ENCODE data around the gene SLC7A5. TPM values are rescaled to one million over a fixed set of nuclear protein-coding genes. Genes with fewer than 3 reads are reported as not detected.
"Not testable (repeated sequence)": the region's sequence is repeated elsewhere in the genome, so short reads cannot be mapped to it uniquely, and the experiment has no call there.

SLC7A5 gene
- total and polyA plus RNA-seq, 2 of the 13 experiments (the other 11 are each of a cell fraction or from before 2014, with no cell fraction given) = 79.6 to 155 TPM

DNA sequence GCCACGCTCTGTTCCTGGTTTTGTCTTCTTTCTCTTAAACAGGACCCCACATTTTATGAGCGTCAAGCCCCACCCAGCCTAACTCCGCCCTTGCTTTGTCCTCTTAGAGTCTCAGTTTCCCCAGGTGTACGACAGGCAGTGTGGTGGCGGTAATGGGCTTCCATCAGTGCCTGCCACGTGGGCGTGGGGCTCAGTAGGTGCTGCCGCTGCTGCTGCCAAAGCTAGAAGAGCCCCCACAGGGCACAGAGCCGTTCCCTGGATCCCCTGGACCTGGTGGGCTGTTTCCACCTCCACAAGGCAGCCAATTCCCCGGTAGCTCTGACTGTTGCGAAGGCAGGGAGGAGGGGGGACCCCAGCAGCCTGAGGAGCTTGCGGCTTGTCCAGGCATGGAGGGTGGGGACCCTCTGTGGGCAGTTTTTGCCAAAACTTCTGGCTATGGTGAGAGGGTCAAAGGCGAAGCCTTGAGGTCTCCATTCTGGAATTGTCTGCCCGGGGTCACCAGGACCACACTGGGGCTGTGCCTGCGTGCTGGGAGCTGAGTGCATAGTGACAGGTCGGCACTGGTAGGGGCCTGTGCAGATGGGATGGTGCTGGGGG is 27.7 kb upstream of the SLC7A5 start:
- H3K79me2 ChIP-seq (ENCODE audit: insufficient read depth, low read length); H3K9ac ChIP-seq (ENCODE audit: insufficient read depth, low read depth, low read length); H3K27me3 ChIP-seq (ENCODE audit: control insufficient read depth in 1 of 2, insufficient read depth in 2 of 2, low read length in 2 of 2); H3K4me3 ChIP-seq (replicated peaks in 1 of 3; ENCODE audit: insufficient read depth in 1 of 3, low read depth in 2 of 3, low read length in 3 of 3); H2AFZ ChIP-seq (ENCODE audit: low read length); H3K4me1 ChIP-seq (ENCODE audit: insufficient read depth, low read length); CTCF ChIA-PET (ENCODE audit: low intra/inter-chr PET ratio, low total read pairs); BruUV-seq (replicated peaks); H3K27ac ChIP-seq (ENCODE audit: extremely low read length, insufficient read depth, low read length); DNase-seq (ENCODE audit: low spot score); in situ Hi-C loops (cut with HindIII; ENCODE audit: extremely low pct_ligation_motif_present, low pct_unique_long_range_greater_than_20kb); intact Hi-C loops (cut with micrococcal nuclease; ENCODE audit: unreplicated experiment); H4K20me1 ChIP-seq (ENCODE audit: insufficient read depth, low read length); H3K4me2 ChIP-seq (ENCODE audit: low read depth, low read length); H3K9me3 ChIP-seq (ENCODE audit: low read length); FAIRE-seq; POLR2A ChIA-PET: not testable (repeated sequence)
- peaks cover 16 to 42% of the 10 kb centered on the region in 2 experiments; a peak in 4 of 5 replicates for H3K36me3 ChIP-seq (replicated peaks in 1 of 2; ENCODE audit: control insufficient read depth in 1 of 2, insufficient read depth in 2 of 2, low read length in 2 of 2)
- peak; percentile 87 for TF ChIP-seq AGO2 (optimal IDR thresholded peaks at IDR 0.05; ENCODE audit: low read depth, low read length)
- TF ChIP-seq ZNF563 (CRISPR knock-in tag; IDR thresholded peaks at IDR 0.05) = 0 out of 2 replicates have a peak, but pooled peaks have one; percentile 7
- peak; percentile 21 for ATAC-seq
- 95% methylated on average over 14 of the region's 16 CpGs for WGBS (ENCODE audit: low lambda C conversion rate)

DNA sequence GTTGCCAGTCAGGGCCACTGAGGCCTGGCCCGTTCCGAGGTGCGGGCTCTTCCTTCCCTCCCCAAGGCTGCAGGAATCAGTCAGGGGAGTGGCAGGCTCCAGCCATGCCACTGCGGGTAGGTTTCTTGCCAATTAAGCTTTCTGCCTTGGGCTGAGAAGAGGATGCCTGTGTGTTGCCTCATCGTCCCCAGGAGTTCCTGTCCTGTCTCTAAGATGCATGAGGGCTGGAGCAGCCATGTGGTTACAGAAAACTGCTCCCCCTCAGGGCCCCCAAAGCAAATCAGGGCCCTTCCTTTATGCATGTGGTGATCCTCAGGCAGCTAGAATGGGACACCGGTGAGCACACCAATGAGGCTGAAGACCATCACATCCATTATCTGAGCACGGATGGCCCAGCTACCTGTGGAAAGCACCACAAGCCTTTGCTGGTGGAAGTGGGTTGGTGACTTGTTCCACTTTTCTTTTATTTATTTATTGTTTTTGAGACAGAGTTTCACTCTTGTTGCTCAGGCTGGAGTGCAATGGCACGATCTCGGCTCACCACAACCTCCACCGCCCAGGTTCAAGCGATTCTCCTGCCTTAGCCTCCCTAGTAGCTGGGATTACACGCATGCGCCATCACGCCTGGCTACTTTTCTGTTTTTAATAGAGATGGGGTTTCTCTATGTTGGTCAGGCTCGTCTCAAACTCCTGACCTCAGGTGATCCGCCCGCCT is 27.0 kb upstream of the SLC7A5 start:
- WGBS (ENCODE audit: low lambda C conversion rate) = 98% methylated on average over 16 of the region's 17 CpGs
- in situ Hi-C loops (cut with HindIII; ENCODE audit: extremely low pct_ligation_motif_present, low pct_unique_long_range_greater_than_20kb) = not testable (repeated sequence)

More for the DNA sequence above, 27.0 kb upstream of the SLC7A5 start:
- H3K36me3 ChIP-seq (replicated peaks in 1 of 2; ENCODE audit: control insufficient read depth in 1 of 2, insufficient read depth in 2 of 2, low read length in 2 of 2) = peaks cover 19 to 40% of the 10 kb centered on the region in 2 experiments; a peak in 4 of 5 replicates
- ATAC-seq; H3K4me1 ChIP-seq (ENCODE audit: insufficient read depth, low read length); H3K27me3 ChIP-seq (ENCODE audit: control insufficient read depth in 1 of 2, insufficient read depth in 2 of 2, low read length in 2 of 2); POLR2A ChIA-PET; CTCF ChIA-PET (ENCODE audit: low intra/inter-chr PET ratio, low total read pairs); H3K9ac ChIP-seq (ENCODE audit: insufficient read depth, low read depth, low read length); DNase-seq (ENCODE audit: low spot score); H2AFZ ChIP-seq (ENCODE audit: low read length); intact Hi-C loops (cut with micrococcal nuclease; ENCODE audit: unreplicated experiment); FAIRE-seq; H3K4me3 ChIP-seq (replicated peaks in 1 of 3; ENCODE audit: insufficient read depth in 1 of 3, low read depth in 2 of 3, low read length in 3 of 3); H4K20me1 ChIP-seq (ENCODE audit: insufficient read depth, low read length); H3K27ac ChIP-seq (ENCODE audit: extremely low read length, insufficient read depth, low read length); H3K79me2 ChIP-seq (ENCODE audit: insufficient read depth, low read length); H3K9me3 ChIP-seq (ENCODE audit: low read length); BruUV-seq (replicated peaks); H3K4me2 ChIP-seq (ENCODE audit: low read depth, low read length): not testable (repeated sequence)
- TF ChIP-seq AGO1 (IDR thresholded peaks at IDR 0.05; ENCODE audit: low read depth, low read length, poor library complexity, severe bottlenecking) (peak; percentile 34), POLR2G (IDR thresholded peaks at IDR 0.05; ENCODE audit: low read depth, low read length) (0 out of 2 replicates have a peak, but pooled peaks have one; percentile 8), BORCS8-MEF2B (CRISPR knock-in tag; IDR thresholded peaks at IDR 0.05) (peak; percentile 12; the same call in 1 of the 2 replicates), AGO2 (optimal IDR thresholded peaks at IDR 0.05; ENCODE audit: low read depth, low read length) (peak; percentile 68), POLR2A (IDR thresholded peaks at IDR 0.05; ENCODE audit: insufficient read depth in 1 of 2, low read depth in 2 of 2, low read length in 2 of 2) (peak in 1 of 2 experiments; percentile 22; a peak in 1 of 4 replicates)
